Measurements from ENCODE around the gene OGFOD3.

Gene OGFOD3

GRCh38 chr17:82390015-82390859 is 28.1 kb downstream of the OGFOD3 start:
- no peak overlapping the region for H3K4me3 ChIP-seq (ENCODE audit: low read depth, low read length)
- no peak for TF ChIP-seq CTCF (IDR thresholded peaks at IDR 0.05; ENCODE audit: low read depth, low read length, missing control alignments)
- DNase-seq, result no peak
- peaks cover 13% of the 10 kb centered on the region for H3K27me3 ChIP-seq (replicated peaks)
- no peaks in the 10 kb centered on the region for H3K36me3 ChIP-seq (replicated peaks)
- in situ Hi-C loops (cut with HindIII; ENCODE audit: low pct_ligation_motif_present, low sequenced_read_pairs), result no loop called here
- H3K27ac ChIP-seq, result no peak overlapping the region

- Histone ChIP-seq H3K27ac (no peak overlapping the region), H3K36me3 (replicated peaks) (no peaks in the 10 kb centered on the region), H3K4me3 (ENCODE audit: low read depth, low read length) (no peak overlapping the region), H3K27me3 (replicated peaks) (peaks cover 19% of the 10 kb centered on the region)
- in situ Hi-C loops (cut with HindIII; ENCODE audit: low pct_ligation_motif_present, low sequenced_read_pairs), result no loop called here
- no peak for TF ChIP-seq CTCF (IDR thresholded peaks at IDR 0.05; ENCODE audit: low read depth, low read length, missing control alignments)
- DNase-seq, result no peak
These were observed 29.0 kb downstream of the OGFOD3 start for GRCh38 chr17:82389379-82389778.

- Histone ChIP-seq H3K27me3 (replicated peaks) (peaks cover 19% of the 10 kb centered on the region), H3K4me3 (ENCODE audit: low read depth, low read length) (no peak overlapping the region), H3K36me3 (replicated peaks) (no peaks in the 10 kb centered on the region), H3K27ac (no peak overlapping the region)
- no peak for TF ChIP-seq CTCF (IDR thresholded peaks at IDR 0.05; ENCODE audit: low read depth, low read length, missing control alignments)
- DNase-seq, result no peak
- in situ Hi-C loops (cut with HindIII; ENCODE audit: low pct_ligation_motif_present, low sequenced_read_pairs), result no loop called here
These were observed 29.5 kb downstream of the OGFOD3 start for GRCh38 chr17:82388922-82389283.

DNA sequence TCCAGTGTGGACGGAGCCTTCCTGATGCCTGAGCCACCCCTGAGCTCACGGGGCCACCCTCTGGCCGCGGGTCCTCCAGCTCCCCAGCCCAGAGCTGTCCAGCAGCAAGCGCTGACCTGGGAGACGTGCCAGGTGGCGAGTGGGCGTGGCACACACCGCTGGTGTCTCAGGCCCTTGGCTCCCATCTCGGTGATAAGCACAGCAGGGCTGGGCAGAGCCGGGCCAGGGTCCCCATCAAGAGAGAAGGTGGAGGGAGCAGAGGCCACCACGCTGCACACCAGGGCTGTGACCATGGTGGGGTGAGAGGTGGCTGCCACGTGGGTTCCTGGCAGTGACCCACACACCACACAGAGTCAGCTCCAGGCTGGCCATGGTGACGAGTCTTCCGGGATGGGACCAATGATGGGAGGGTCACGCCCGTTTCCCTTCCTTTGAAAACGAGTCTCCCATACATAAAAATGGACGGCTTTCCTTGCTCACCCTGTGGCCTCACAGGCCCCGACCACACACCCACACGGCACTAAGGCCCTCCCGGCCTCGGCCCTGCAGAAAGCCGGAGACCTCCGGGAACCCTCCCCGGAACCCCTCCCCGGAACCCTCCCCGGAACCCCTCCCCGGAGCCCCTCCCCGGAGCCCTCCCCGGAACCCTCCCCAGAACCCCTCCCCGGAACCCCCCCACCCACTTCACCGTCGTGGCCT is 30.0 kb downstream of the OGFOD3 start:
- H3K27ac ChIP-seq, result no peak overlapping the region
- peaks cover 19% of the 10 kb centered on the region for H3K27me3 ChIP-seq (replicated peaks)
- no peaks in the 10 kb centered on the region for H3K36me3 ChIP-seq (replicated peaks)
- in situ Hi-C loops (cut with HindIII; ENCODE audit: low pct_ligation_motif_present, low sequenced_read_pairs), result no loop called here
- TF ChIP-seq CTCF (IDR thresholded peaks at IDR 0.05; ENCODE audit: low read depth, low read length, missing control alignments), result no peak
- no peak overlapping the region for H3K4me3 ChIP-seq (ENCODE audit: low read depth, low read length)
- DNase-seq, result no peak

- no peak for TF ChIP-seq CTCF (IDR thresholded peaks at IDR 0.05; ENCODE audit: low read depth, low read length, missing control alignments)
- DNase-seq, result no peak
- H3K36me3 ChIP-seq (replicated peaks), result no peaks in the 10 kb centered on the region
- in situ Hi-C loops (cut with HindIII; ENCODE audit: low pct_ligation_motif_present, low sequenced_read_pairs), result no loop called here
- no peak overlapping the region for H3K4me3 ChIP-seq (ENCODE audit: low read depth, low read length)
- H3K27me3 ChIP-seq (replicated peaks), result peaks cover 19% of the 10 kb centered on the region
- no peak overlapping the region for H3K27ac ChIP-seq
These were observed 30.7 kb downstream of the OGFOD3 start for GRCh38 chr17:82387705-82388106.
